A549 (cell line): ENCODE measurements around the gene C10orf105.

Source experiments
- CEBPB ChIP-seq, 2 experiments: fragments of >200 bp in 1 of 2; sonication (Bioruptor Twin) in 1 of 2; formaldehyde crosslinking in 1 of 2; IDR thresholded peaks; 2 replicates each; pipeline ENCODE4 v1.6.1; 2012 to 2016
- KDM1A ChIP-seq: fragments of 200-600 bp; sonication (generic); IDR thresholded peaks from 2 replicates; pipeline ENCODE4 v1.6.1; 2016; ENCODE audit warnings: low read depth, mild to moderate bottlenecking
- MAFK ChIP-seq: fragments of 450-650 bp; IDR thresholded peaks from 2 replicates; pipeline ENCODE4 v1.6.1; 2014; ENCODE audit not compliant: partially characterized antibody
- NPAS2 ChIP-seq: fragments of 250-450 bp; sonication (Bioruptor Pico); IDR thresholded peaks from 2 replicates; pipeline ENCODE4 v1.8.0; 2022; ENCODE audit warnings: mild to moderate bottlenecking, moderate library complexity, borderline replicate concordance
- PHF8 ChIP-seq: fragments of 200-600 bp; sonication (generic); IDR thresholded peaks from 2 replicates; pipeline ENCODE4 v1.6.1; 2016; ENCODE audit warnings: low read depth, mild to moderate bottlenecking, antibody characterized with exemption, moderate library complexity, borderline replicate concordance
- RFX5 ChIP-seq: fragments of 450-650 bp; IDR thresholded peaks from 2 replicates; pipeline ENCODE4 v1.7.1; 2014; ENCODE audit warnings: antibody characterized with exemption, mild to moderate bottlenecking, moderate library complexity
- RNF2 ChIP-seq: fragments of 200-600 bp; sonication (generic); IDR thresholded peaks from 2 replicates; pipeline ENCODE4 v1.6.1; 2016; ENCODE audit warnings: low read depth, mild to moderate bottlenecking, antibody characterized with exemption, moderate library complexity, borderline replicate concordance
- TP53 ChIP-seq: fragments of 250-450 bp; sonication (Bioruptor Pico); IDR thresholded peaks from 2 replicates; pipeline ENCODE4 v1.5.0; 2021; ENCODE audit warnings: mild to moderate bottlenecking, moderate library complexity
- ZFP36 ChIP-seq: fragments of 450-650 bp; IDR thresholded peaks from 2 replicates; pipeline ENCODE4 v1.6.1; 2014; ENCODE audit warnings: borderline replicate concordance; ENCODE audit not compliant: partially characterized antibody
- TF ChIP-seq, protein P1 (sequence below): fragments of >200 bp; sonication (Bioruptor Twin); formaldehyde crosslinking; IDR thresholded peaks from 3 replicates; pipeline ENCODE4 v1.5.1; 2016

DNA sequence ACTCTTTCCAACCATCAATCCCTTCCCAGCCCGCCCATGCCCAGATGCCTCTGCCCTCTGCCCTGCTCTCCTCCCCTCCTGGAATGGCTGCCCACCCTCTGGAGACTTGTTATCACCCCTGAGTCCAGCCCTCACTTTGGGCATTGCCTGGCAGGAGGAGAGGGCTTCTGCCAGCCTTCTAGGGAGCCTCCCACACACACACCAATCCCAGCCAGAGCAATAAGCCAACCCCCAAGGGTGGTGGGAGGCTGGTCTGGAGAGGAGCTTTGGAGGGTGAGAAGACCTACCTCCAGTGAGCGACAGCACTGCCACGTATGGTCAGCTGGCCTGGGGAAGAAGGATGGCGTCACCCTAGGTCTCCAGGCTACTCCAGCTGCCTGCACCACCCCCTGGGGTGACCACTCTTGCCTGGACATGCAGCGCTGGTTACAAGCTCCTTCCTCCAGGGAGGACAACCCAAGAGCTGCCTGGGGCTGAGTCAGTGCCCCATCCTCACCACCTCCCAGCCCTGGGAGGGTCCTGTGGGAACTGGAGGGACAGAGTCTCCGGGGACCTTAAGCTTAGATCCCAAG, 8.4 kb downstream of the C10orf105 start:
- TF ChIP-seq MAFK (no peak), RFX5 (no peak), KDM1A (no peak), TP53 (CRISPR knock-in tag) (no peak), ZFP36 (no peak), RNF2 (no peak), CEBPB (IDR thresholded peaks at IDR 0.05) (no peak), PHF8 (no peak), NPAS2 (CRISPR knock-in tag) (no peak)
- TF ChIP-seq, protein P1, sequence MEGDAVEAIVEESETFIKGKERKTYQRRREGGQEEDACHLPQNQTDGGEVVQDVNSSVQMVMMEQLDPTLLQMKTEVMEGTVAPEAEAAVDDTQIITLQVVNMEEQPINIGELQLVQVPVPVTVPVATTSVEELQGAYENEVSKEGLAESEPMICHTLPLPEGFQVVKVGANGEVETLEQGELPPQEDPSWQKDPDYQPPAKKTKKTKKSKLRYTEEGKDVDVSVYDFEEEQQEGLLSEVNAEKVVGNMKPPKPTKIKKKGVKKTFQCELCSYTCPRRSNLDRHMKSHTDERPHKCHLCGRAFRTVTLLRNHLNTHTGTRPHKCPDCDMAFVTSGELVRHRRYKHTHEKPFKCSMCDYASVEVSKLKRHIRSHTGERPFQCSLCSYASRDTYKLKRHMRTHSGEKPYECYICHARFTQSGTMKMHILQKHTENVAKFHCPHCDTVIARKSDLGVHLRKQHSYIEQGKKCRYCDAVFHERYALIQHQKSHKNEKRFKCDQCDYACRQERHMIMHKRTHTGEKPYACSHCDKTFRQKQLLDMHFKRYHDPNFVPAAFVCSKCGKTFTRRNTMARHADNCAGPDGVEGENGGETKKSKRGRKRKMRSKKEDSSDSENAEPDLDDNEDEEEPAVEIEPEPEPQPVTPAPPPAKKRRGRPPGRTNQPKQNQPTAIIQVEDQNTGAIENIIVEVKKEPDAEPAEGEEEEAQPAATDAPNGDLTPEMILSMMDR = no peak
